HEK293 (cell line): Measurements from ENCODE around the gene EPS8.

Experiments
- ELK4 ChIP-seq: IDR thresholded peaks from 2 replicates; pipeline ENCODE4 v1.6.1; 2011; ENCODE audit warnings: mild to moderate bottlenecking, low read depth, low read length, borderline replicate concordance
- ZNF335 ChIP-seq: fragments of 450-650 bp; formaldehyde crosslinking; conservative IDR thresholded peaks from 2 replicates; pipeline ENCODE4 v1.5.1; 2016; ENCODE audit warnings: missing biosample characterization, missing genetic modification characterization

GRCh38 chr12:15699886-15700285 is 89.3 kb downstream of the EPS8 start:
- TF ChIP-seq ELK4 (no peak), ZNF335 (no peak)
